BJ (cell line): ENCODE data around the gene TMEM51. TPM values are rescaled to one million over a fixed set of nuclear protein-coding genes. Genes with fewer than 3 reads are reported as not detected.

Experiments used
- CTCF ChIA-PET: fragments of 350-600 bp; formaldehyde crosslinking; extraction: SDS; loops from one replicate; lab custom pipeline; 2021; ENCODE audit warnings: antibody characterized with exemption, inconsistent platforms; lab: Yijun Ruan, JAX
- POLR2A ChIA-PET: fragments of 300-600 bp; sonication (Branson Sonifier 250); formaldehyde crosslinking; extraction: SDS; loops from one replicate; lab custom pipeline; 2021; ENCODE audit warnings: antibody characterized with exemption; lab: Charles Lee
- DNase-seq: peaks from one replicate; pipeline ENCODE4 v3.0.0-alpha.2; 2011; ENCODE audit warnings: low read depth
- H3K27me3 ChIP-seq: 2 replicates; pipeline ENCODE4 v1.6.0; 2011; ENCODE audit warnings: low read length; ENCODE audit not compliant: control insufficient read depth, insufficient read depth
- H3K36me3 ChIP-seq: 2 replicates; pipeline ENCODE4 v1.5.1; 2011; ENCODE audit warnings: low read length; ENCODE audit not compliant: control insufficient read depth, insufficient read depth
- H3K4me3 ChIP-seq: 2 replicates; pipeline ENCODE4 v1.5.1; 2011; ENCODE audit warnings: low read depth, mild to moderate bottlenecking, control low read depth, low read length
- polyA plus RNA-seq: library from polyadenylated mRNA; depleted of rRNA; stranded (reverse); fragments of >200 nt; gene quantifications from 2 replicates; pipeline ENCODE4 v1.2.3, GENCODE V29; 2011
- TF ChIP-seq, protein P1 (sequence below): IDR thresholded peaks from 2 replicates; pipeline ENCODE4 v1.5.1; 2011; ENCODE audit warnings: low read depth, mild to moderate bottlenecking, control low read depth, inconsistent platforms, low read length, moderate library complexity; ENCODE audit not compliant: insufficient read depth

TMEM51 gene
- polyA plus RNA-seq, 1 experiment: 2.0 TPM

DNA sequence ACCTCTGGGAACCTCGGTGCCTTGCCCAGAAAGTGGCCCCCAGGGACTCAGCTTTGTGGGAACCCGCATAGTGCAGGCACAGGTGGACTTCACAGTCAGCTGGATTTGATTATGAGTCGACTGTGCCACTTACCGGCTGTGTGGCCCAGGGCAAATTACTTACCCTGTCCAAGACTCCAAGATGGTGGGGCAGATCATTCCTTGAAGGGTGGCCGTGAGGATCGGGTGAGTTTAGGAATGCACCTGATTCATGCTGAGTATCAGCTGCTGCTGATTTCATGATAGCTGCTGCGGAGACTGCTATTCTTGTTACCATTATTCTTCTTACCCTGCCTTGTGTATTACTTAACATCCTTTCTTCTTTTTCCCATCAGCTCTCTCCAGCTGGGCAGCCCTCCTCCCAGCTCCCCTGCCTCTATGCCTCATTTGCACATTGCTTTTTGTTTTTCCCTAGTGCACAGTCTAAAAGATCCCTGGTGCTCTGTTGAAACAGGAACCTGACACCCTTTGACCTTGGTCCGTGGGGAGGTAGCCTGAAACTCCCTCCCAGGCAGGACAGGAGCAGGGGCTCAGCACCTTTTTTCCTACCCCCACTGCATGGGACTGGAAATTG is 53.0 kb downstream of the TMEM51 start:
- ChIA-PET POLR2A (no interaction called here), CTCF (no interaction called here)
- TF ChIP-seq, protein P1, sequence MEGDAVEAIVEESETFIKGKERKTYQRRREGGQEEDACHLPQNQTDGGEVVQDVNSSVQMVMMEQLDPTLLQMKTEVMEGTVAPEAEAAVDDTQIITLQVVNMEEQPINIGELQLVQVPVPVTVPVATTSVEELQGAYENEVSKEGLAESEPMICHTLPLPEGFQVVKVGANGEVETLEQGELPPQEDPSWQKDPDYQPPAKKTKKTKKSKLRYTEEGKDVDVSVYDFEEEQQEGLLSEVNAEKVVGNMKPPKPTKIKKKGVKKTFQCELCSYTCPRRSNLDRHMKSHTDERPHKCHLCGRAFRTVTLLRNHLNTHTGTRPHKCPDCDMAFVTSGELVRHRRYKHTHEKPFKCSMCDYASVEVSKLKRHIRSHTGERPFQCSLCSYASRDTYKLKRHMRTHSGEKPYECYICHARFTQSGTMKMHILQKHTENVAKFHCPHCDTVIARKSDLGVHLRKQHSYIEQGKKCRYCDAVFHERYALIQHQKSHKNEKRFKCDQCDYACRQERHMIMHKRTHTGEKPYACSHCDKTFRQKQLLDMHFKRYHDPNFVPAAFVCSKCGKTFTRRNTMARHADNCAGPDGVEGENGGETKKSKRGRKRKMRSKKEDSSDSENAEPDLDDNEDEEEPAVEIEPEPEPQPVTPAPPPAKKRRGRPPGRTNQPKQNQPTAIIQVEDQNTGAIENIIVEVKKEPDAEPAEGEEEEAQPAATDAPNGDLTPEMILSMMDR: no peak
- Histone ChIP-seq H3K4me3 (no peak overlapping the region), H3K27me3 (peaks cover 4% of the 10 kb centered on the region), H3K36me3 (no peaks in the 10 kb centered on the region)
- no peak for DNase-seq

DNA sequence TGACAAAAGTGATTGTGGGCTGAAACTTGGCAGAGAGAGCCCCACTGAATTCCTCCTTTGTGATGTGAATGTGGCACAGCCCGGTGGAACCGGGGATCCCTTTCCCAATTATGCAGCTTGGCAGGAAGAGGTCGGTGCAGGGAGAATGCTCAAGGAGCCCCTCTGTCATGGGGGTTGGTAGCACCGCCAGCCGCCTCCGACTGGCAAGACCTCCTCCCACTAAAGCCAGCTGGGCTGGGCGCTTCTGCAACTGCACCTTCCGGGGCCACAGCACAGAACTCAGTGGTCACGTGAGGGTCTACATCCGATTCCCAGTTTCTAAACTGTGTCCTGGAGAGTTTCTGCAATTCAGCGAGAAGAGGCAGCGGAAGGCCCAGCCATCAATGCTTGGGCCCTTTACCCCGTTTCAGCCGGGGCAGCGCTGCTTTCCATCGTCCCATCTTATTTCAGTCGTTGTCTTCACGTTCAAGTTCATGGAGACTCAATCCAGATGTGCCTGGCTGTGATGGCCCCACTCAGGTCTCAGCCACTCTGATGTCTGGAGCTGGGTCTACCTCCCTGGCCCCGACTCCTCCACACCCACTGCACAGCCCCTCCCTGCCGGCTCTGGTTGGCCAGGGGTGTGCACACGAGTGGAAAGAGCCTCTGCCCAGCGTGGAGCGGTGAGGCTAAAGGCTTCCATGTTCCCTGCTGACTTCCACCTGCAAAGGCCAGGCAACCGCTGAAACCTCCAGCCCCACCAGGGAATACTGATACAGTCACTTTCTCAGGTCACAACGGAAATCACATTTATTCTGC is 53.7 kb downstream of the TMEM51 start:
- Histone ChIP-seq H3K4me3 (no peak overlapping the region), H3K36me3 (no peaks in the 10 kb centered on the region), H3K27me3 (peaks cover 4% of the 10 kb centered on the region)
- ChIA-PET CTCF (no interaction called here), POLR2A (no interaction called here)
- DNase-seq: no peak
- TF ChIP-seq, protein P1: no peak

DNA sequence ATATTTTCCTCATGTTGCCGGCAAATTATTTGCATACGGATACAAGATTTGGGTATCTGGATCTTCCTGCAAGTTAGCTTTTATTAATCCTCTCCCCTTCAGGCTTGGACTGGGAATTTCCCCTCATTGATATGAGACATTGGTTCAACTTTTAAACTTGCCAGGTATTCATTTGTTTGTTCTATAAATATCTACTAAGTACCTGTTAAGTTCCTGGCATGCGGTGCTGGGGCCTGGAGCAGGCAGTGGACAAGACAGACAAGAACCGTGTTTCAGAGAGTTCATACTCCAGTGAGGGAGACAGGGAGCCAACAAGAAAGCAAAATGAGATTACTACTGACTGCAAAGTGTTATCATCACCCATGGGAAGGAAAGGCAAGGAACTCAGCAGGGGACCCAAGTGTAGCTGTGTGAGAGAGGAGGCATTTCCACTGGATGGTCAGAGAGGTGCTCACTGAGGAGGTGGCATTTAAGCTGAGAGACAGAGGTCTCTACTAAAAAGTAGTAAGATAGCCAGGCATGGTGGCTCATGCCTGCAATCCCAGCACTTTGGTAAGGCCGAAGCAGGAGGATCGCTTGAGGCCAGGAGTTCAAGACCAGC is 54.4 kb downstream of the TMEM51 start:
- Histone ChIP-seq H3K27me3 (peaks cover 6% of the 10 kb centered on the region), H3K4me3 (no peak overlapping the region), H3K36me3 (no peaks in the 10 kb centered on the region)
- no peak for DNase-seq
- CTCF ChIA-PET: no interaction called here
- POLR2A ChIA-PET: no interaction called here
- TF ChIP-seq, protein P1: no peak

DNA sequence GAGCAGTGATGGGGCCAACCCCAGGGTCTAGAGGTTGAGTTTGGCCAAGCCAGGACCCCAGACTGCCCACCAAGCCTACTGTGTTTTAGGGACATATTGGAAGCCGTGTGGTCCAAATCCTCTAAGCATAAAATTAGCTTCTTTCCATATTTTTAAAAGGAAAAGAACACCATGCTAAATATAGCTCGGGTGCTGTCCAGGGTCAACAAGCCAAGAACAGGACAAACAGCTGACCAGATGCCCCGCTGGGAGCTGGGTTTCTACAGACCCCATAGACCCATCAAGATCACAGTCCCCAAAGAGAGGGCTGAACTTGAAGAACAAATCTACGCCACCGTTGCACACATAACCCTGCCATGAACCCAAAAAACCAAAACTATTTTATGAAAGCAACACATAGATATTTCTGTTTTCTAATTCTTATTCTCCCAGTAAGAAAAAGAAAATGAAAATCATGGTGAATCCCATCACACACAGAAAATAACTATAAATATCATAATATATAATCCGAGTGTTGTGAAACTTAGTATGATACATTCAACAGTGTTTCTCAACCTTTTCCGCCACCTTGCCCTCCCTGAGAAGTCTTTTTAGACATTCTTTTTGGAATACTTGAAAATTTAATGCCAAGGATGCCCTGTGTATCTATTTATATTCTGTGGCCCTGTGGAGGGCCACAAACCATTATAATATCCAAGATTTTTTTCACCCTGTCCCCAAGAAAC is 57.3 kb downstream of the TMEM51 start:
- DNase-seq: no peak
- TF ChIP-seq, protein P1: no peak
- Histone ChIP-seq H3K4me3 (no peak overlapping the region), H3K36me3 (no peaks in the 10 kb centered on the region), H3K27me3 (peaks cover 6% of the 10 kb centered on the region)
- ChIA-PET CTCF (interaction anchor here (0.6 to 2.0 kb wide), 3 partner anchors 9 to 821 kb away, joined by 3 to 7 read pairs (median 3); no protein-coding TSS in a partner anchor), POLR2A (no interaction called here)
